Endothelial cell of umbilical vein (primary cell): ENCODE data around the gene C1QTNF5. TPM values are rescaled to one million over a fixed set of nuclear protein-coding genes. Genes with fewer than 3 reads are reported as not detected.
A peak's percentile ranks its signal among the peaks of the same experiment; 100 is the strongest.

Source experiments
- BruUV-seq: library from RNA; stranded (reverse); fragments of 400-500 nt; replicated peaks from 2 replicates; lab custom pipeline; 2021; lab: Mats Ljungman, UMichigan
- CTCF ChIA-PET: fragments of 300-600, 350-600 bp; sonication (Branson Sonifier 250); formaldehyde crosslinking; loops from one replicate; lab custom pipeline; 2021; ENCODE audit warnings: antibody characterized with exemption, inconsistent platforms; lab: Charles Lee
- POLR2A ChIA-PET: fragments of 300-600, 350-600 bp; sonication (Branson Sonifier 250); formaldehyde crosslinking; loops from one replicate; lab custom pipeline; 2021; ENCODE audit warnings: antibody characterized with exemption, inconsistent platforms; lab: Charles Lee
- DNase-seq: peaks from one replicate; pipeline ENCODE4 v3.0.0-alpha.2; 2011; ENCODE audit warnings: low read depth, low spot score
- FAIRE-seq: peaks from 2 replicates; lab custom pipeline; 2011; peaks lifted over from hg19 to GRCh38; lab: Jason Lieb, UNC
- H2AFZ ChIP-seq: 2 replicates; pipeline ENCODE4 v1.6.0; 2012; ENCODE audit warnings: low read depth, low read length, control low read depth, inconsistent platforms
- H3K27ac ChIP-seq: 2 replicates; pipeline ENCODE4 v1.5.1; 2011; ENCODE audit warnings: low read depth, mild to moderate bottlenecking, control low read depth, low read length, moderate library complexity; ENCODE audit not compliant: insufficient read depth
- H3K27me3 ChIP-seq, 2 experiments: 2 replicates each; pipeline versions ENCODE4 v1.6.0 to v1.6.1; 2011; ENCODE audit warnings: low read length in 2 of 2, mixed read lengths in 1 of 2; ENCODE audit not compliant: control insufficient read depth in 2 of 2, insufficient read depth in 2 of 2
- H3K36me3 ChIP-seq, 2 experiments: 2 replicates in 1 of 2; 3 replicates in 1 of 2; pipeline ENCODE4 v1.5.1; 2011; ENCODE audit warnings: low read length in 2 of 2, mild to moderate bottlenecking in 1 of 2, moderate library complexity in 1 of 2; ENCODE audit not compliant: control insufficient read depth in 2 of 2, insufficient read depth in 2 of 2; ENCODE audit errors: extremely low read depth in 1 of 2
- H3K4me1 ChIP-seq: 3 replicates; pipeline ENCODE4 v1.5.1; 2011; ENCODE audit warnings: mild to moderate bottlenecking, low read length; ENCODE audit not compliant: control insufficient read depth, insufficient read depth; ENCODE audit errors: extremely low read depth
- H3K4me2 ChIP-seq: 2 replicates; pipeline ENCODE4 v1.6.1; 2011; ENCODE audit warnings: low read length, control low read depth, mixed read lengths; ENCODE audit not compliant: insufficient read depth
- H3K4me3 ChIP-seq, 3 experiments: fragments of 200-600 bp in 1 of 3; sonication (generic), shearing (Covaris generic) in 1 of 3; replicated peaks in 1 of 3; 2 replicates each; pipeline ENCODE4 v1.5.1; 2011 to 2016; ENCODE audit warnings: control low read depth in 3 of 3, low read length in 3 of 3, mild to moderate bottlenecking in 2 of 3, inconsistent platforms in 1 of 3, low read depth in 1 of 3, moderate library complexity in 1 of 3; ENCODE audit not compliant: insufficient read depth in 1 of 3
- H3K79me2 ChIP-seq: 2 replicates; pipeline ENCODE4 v1.6.0; 2012; ENCODE audit warnings: low read length, inconsistent platforms; ENCODE audit not compliant: control insufficient read depth, insufficient read depth
- H3K9ac ChIP-seq: replicated peaks from 2 replicates; pipeline ENCODE3; 2011; ENCODE audit warnings: low read length, control low read depth; ENCODE audit not compliant: insufficient read depth; ENCODE audit errors: extremely low read depth
- H3K9me1 ChIP-seq: replicated peaks from 3 replicates; pipeline ENCODE4 v1.6.0; 2011; ENCODE audit warnings: mild to moderate bottlenecking, low read length; ENCODE audit not compliant: control insufficient read depth, insufficient read depth; ENCODE audit errors: extremely low read depth
- H3K9me3 ChIP-seq: replicated peaks from 2 replicates; pipeline ENCODE4 v1.5.1; 2012; ENCODE audit warnings: low read length, inconsistent platforms; ENCODE audit not compliant: control insufficient read depth, insufficient read depth
- H4K20me1 ChIP-seq: replicated peaks from 2 replicates; pipeline ENCODE3; 2011; ENCODE audit warnings: mild to moderate bottlenecking, low read length; ENCODE audit not compliant: control insufficient read depth, insufficient read depth; ENCODE audit errors: extremely low read depth
- CTCF ChIP-seq, 2 donors: IDR thresholded peaks; 1 replicate in 1 of 2; 2 replicates in 1 of 2; pipeline ENCODE4 v1.5.1; 2011; ENCODE audit warnings: low read length in 2 of 2, mild to moderate bottlenecking in 2 of 2, moderate library complexity in 2 of 2, control low read depth in 1 of 2, inconsistent platforms in 1 of 2, low read depth in 1 of 2; ENCODE audit not compliant: insufficient read depth in 1 of 2; ENCODE audit errors: extremely low read depth in 1 of 2
- EZH2 ChIP-seq: IDR thresholded peaks from 2 replicates; pipeline ENCODE4 v1.6.1; 2012; ENCODE audit warnings: borderline replicate concordance, low read depth, mild to moderate bottlenecking, moderate library complexity, low read length, inconsistent platforms; ENCODE audit not compliant: severe bottlenecking
- FOS ChIP-seq: IDR thresholded peaks from 2 replicates; pipeline ENCODE4 v1.6.1; 2011; ENCODE audit warnings: mild to moderate bottlenecking, low read length, moderate library complexity, borderline replicate concordance; ENCODE audit not compliant: insufficient read depth
- POLR2AphosphoS5 ChIP-seq: IDR thresholded peaks from 2 replicates; pipeline ENCODE4 v1.6.1; 2012; ENCODE audit warnings: low read depth, mild to moderate bottlenecking, control low read depth, low read length, moderate library complexity; ENCODE audit not compliant: insufficient read depth
- dilution Hi-C: fragments of 300-500 bp; cut with MboI; formaldehyde crosslinking; loops from one replicate; pipeline ENCODE4 v1.15.0; 2019; ENCODE audit warnings: low sequenced_read_pairs; ENCODE audit not compliant: extremely low pct_ligation_motif_present
- intact Hi-C: fragments of 100-400 bp; cut with micrococcal nuclease; formaldehyde crosslinking; loops from one replicate; pipeline ENCODE4 v1.10.0; 2022
- polyA plus RNA-seq, 4 experiments: library from polyadenylated mRNA; depleted of rRNA in 3 of 4; stranded (reverse) in 3 of 4; unstranded in 1 of 4; fragments of >200 nt; gene quantifications; 2 replicates each; pipeline versions ENCODE4 v1.2.1 to v1.2.3, GENCODE V29; 2011 to 2012; ENCODE audit warnings: missing spikeins in 1 of 4
- total RNA-seq: library from RNA; stranded (reverse); gene quantifications from 2 replicates; pipeline ENCODE4 v1.2.3, GENCODE V29; 2021

C1QTNF5 gene
- total and polyA plus RNA-seq, 2 donors (not counting 3 experiments of a cell fraction or from before 2014, with no cell fraction given), result 126 to 201 TPM

GRCh38 chr11:119372260-119373058, 31.8 kb upstream of the C1QTNF5 start:
- BruUV-seq, result no TSS peak
- Histone ChIP-seq H3K4me1 (no peaks in the 10 kb centered on the region), H4K20me1 (no peaks in the 10 kb centered on the region), H3K27ac (no peak overlapping the region), H3K9me3 (no peaks in the 10 kb centered on the region), H2AFZ (no peak overlapping the region), H3K9me1 (no peaks in the 10 kb centered on the region), H3K9ac (no peak overlapping the region), H3K4me3 (no peak overlapping the region), H3K27me3 (no peaks in the 10 kb centered on the region), H3K4me2 (no peak overlapping the region), H3K36me3 (no peaks in the 10 kb centered on the region), H3K79me2 (no peaks in the 10 kb centered on the region)
- FAIRE-seq (no peak), DNase-seq (no peak)
- TF ChIP-seq FOS (no peak), POLR2AphosphoS5 (no peak)
- CTCF ChIA-PET, result interaction anchor here (1.0 to 11.7 kb wide), 9 partner anchors 8 to 102 kb away, joined by 3 to 154 read pairs (median 10); partner anchors contain the start of genes C1QTNF5 and USP2
- intact Hi-C loops (loop anchor here (5.0 kb wide), 1 partner anchor 165 kb away; the partner anchor contains the start of gene CBL), dilution Hi-C loops (no loop called here)
- POLR2A ChIA-PET, result interaction anchor here (1.0 kb wide), 1 partner anchor 31 kb away, joined by 12 read pairs; the partner anchor contains the start of gene C1QTNF5

- Histone ChIP-seq H3K36me3 (no peaks in the 10 kb centered on the region), H3K9me3 (no peaks in the 10 kb centered on the region), H4K20me1 (no peaks in the 10 kb centered on the region), H3K27ac (no peak overlapping the region), H3K27me3 (peaks cover 0 to 2% of the 10 kb centered on the region in 2 experiments), H3K9me1 (no peaks in the 10 kb centered on the region), H3K79me2 (no peaks in the 10 kb centered on the region), H3K4me2 (no peak overlapping the region), H3K4me3 (no peak overlapping the region), H2AFZ (no peak overlapping the region), H3K4me1 (no peaks in the 10 kb centered on the region), H3K9ac (no peak overlapping the region)
- TF ChIP-seq EZH2, result no peak
- peak in 1 of 2 donors; percentile 38 for TF ChIP-seq CTCF (IDR thresholded peaks at IDR 0.05; ENCODE audit: extremely low read depth in 1 of 2, insufficient read depth in 1 of 2, low read depth in 1 of 2, low read length in 2 of 2)
- TF ChIP-seq POLR2AphosphoS5, result no peak
- DNase-seq (peak; percentile 50), FAIRE-seq (no peak)
- dilution Hi-C loops (no loop called here), intact Hi-C loops (loop anchor here (5.0 kb wide), 1 partner anchor 164 kb away; the partner anchor contains the start of gene CBL)
- BruUV-seq, result no TSS peak
- POLR2A ChIA-PET, result no interaction called here
- CTCF ChIA-PET, result interaction anchor here (1.0 to 11.7 kb wide), 6 partner anchors 9 to 103 kb away, joined by 3 to 154 read pairs (median 12); partner anchors contain the start of genes C1QTNF5 and USP2
Measured at GRCh38 chr11:119371778-119372182, 31.1 kb upstream of the C1QTNF5 start.
